Kidney epithelial cell (primary cell): Measurements from ENCODE around the gene FSTL5. TPM values are rescaled to one million over a fixed set of nuclear protein-coding genes. Genes with fewer than 3 reads are reported as not detected.
A peak's percentile ranks its signal among the peaks of the same experiment; 100 is the strongest.

Experiments
- DNase-seq: peaks from one replicate; pipeline ENCODE4 v3.0.0-alpha.2; 2010; ENCODE audit warnings: low read depth
- H3K27me3 ChIP-seq: 2 replicates; pipeline ENCODE4 v1.6.0; 2011; ENCODE audit warnings: low read length; ENCODE audit not compliant: control insufficient read depth, insufficient read depth
- H3K36me3 ChIP-seq: 2 replicates; pipeline ENCODE4 v1.5.1; 2011; ENCODE audit warnings: low read length; ENCODE audit not compliant: control insufficient read depth, insufficient read depth
- H3K4me3 ChIP-seq: 2 replicates; pipeline ENCODE4 v1.5.1; 2011; ENCODE audit warnings: low read depth, mild to moderate bottlenecking, control low read depth, low read length
- total RNA-seq: library from RNA; depleted of rRNA; stranded (reverse); fragments of >200 nt; gene quantifications from 2 replicates; pipeline ENCODE4 v1.2.3, GENCODE V29; 2015
- TF ChIP-seq, protein P1 (sequence below): IDR thresholded peaks from 2 replicates; pipeline ENCODE4 v1.5.1; 2011; ENCODE audit warnings: mild to moderate bottlenecking, moderate library complexity, low read length, control low read depth, inconsistent platforms; ENCODE audit not compliant: insufficient read depth, poor library complexity, severe bottlenecking

The FSTL5 gene
- total RNA-seq, 1 donor from 2014 or later: not detected

GRCh38 chr4:161653697-161654096 lies 510.1 kb downstream of the FSTL5 start:
- TF ChIP-seq, protein P1, sequence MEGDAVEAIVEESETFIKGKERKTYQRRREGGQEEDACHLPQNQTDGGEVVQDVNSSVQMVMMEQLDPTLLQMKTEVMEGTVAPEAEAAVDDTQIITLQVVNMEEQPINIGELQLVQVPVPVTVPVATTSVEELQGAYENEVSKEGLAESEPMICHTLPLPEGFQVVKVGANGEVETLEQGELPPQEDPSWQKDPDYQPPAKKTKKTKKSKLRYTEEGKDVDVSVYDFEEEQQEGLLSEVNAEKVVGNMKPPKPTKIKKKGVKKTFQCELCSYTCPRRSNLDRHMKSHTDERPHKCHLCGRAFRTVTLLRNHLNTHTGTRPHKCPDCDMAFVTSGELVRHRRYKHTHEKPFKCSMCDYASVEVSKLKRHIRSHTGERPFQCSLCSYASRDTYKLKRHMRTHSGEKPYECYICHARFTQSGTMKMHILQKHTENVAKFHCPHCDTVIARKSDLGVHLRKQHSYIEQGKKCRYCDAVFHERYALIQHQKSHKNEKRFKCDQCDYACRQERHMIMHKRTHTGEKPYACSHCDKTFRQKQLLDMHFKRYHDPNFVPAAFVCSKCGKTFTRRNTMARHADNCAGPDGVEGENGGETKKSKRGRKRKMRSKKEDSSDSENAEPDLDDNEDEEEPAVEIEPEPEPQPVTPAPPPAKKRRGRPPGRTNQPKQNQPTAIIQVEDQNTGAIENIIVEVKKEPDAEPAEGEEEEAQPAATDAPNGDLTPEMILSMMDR: no peak
- Histone ChIP-seq H3K36me3 (no peaks in the 10 kb centered on the region), H3K4me3 (no peak overlapping the region), H3K27me3 (no peaks in the 10 kb centered on the region)
- DNase-seq: no peak

DNA sequence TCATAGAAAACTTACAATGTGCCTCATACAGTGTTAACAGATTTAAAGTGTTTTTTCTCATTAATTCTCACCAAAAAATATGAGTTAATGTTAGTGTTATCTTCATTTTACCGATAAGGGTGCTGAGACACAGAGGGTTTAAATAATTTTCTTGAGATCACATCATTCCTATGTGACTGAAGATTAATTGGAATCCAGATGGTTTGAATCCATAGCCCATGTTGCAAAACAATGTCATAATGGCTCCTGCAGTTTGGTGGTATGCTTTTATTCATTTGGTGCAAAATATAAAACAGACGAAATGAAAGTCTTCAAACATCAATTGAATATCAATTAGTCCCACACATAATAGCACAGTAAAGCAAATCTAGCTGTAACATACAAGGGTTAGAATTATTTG lies 512.2 kb downstream of the FSTL5 start:
- Histone ChIP-seq H3K4me3 (no peak overlapping the region), H3K36me3 (no peaks in the 10 kb centered on the region), H3K27me3 (no peaks in the 10 kb centered on the region)
- TF ChIP-seq, protein P1: no peak
- DNase-seq: no peak

GRCh38 chr4:161650812-161651211 lies 513.0 kb downstream of the FSTL5 start:
- H3K36me3 ChIP-seq: no peaks in the 10 kb centered on the region
- H3K27me3 ChIP-seq: no peaks in the 10 kb centered on the region
- no peak for DNase-seq
- TF ChIP-seq, protein P1: no peak
- H3K4me3 ChIP-seq: no peak overlapping the region

- no peaks in the 10 kb centered on the region for H3K36me3 ChIP-seq
- no peak overlapping the region for H3K4me3 ChIP-seq
- no peaks in the 10 kb centered on the region for H3K27me3 ChIP-seq
- TF ChIP-seq, protein P1: no peak
- no peak for DNase-seq
These were observed 516.0 kb downstream of the FSTL5 start for GRCh38 chr4:161647757-161648156.

- Histone ChIP-seq H3K4me3 (no peak overlapping the region), H3K36me3 (no peaks in the 10 kb centered on the region), H3K27me3 (no peaks in the 10 kb centered on the region)
- no peak for DNase-seq
- TF ChIP-seq, protein P1: no peak
These were observed 521.1 kb downstream of the FSTL5 start for GRCh38 chr4:161642708-161643107.

- TF ChIP-seq, protein P1: no peak
- no peaks in the 10 kb centered on the region for H3K36me3 ChIP-seq
- H3K27me3 ChIP-seq: no peaks in the 10 kb centered on the region
- DNase-seq: peak; percentile 45
- H3K4me3 ChIP-seq: no peak overlapping the region
These were observed 533.9 kb downstream of the FSTL5 start for GRCh38 chr4:161629694-161630441.
